ENCODE results near the gene HLA-DRB1.
"Not testable (repeated sequence)": the region's sequence is repeated elsewhere in the genome, so short reads cannot be mapped to it uniquely, and the experiment has no call there.

Gene HLA-DRB1

GRCh38 chr6:32562940-32563339 lies 26.7 kb downstream of the HLA-DRB1 start:
- no peak for DNase-seq (ENCODE audit: low read depth)

DNA sequence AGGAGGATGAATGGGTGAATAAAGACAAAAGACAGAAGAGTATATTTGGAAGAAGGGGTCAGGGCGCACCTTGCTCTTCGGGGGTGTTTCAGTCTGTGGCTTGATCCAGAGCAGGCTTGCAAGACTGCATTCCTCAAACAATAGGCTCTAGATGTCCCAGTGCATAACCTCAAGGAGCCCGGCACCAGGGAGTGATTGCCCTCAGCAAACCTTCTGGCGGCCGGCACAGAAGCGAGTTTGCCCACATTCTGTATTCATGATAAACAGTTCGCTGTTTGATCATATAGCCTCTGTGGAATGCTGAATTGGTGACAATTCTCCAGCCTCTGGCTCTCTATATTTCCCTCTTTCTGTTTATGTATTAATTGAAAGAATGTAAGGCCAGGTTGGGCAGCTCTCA lies 29.9 kb downstream of the HLA-DRB1 start:
- DNase-seq (ENCODE audit: low read depth) = no peak

DNA sequence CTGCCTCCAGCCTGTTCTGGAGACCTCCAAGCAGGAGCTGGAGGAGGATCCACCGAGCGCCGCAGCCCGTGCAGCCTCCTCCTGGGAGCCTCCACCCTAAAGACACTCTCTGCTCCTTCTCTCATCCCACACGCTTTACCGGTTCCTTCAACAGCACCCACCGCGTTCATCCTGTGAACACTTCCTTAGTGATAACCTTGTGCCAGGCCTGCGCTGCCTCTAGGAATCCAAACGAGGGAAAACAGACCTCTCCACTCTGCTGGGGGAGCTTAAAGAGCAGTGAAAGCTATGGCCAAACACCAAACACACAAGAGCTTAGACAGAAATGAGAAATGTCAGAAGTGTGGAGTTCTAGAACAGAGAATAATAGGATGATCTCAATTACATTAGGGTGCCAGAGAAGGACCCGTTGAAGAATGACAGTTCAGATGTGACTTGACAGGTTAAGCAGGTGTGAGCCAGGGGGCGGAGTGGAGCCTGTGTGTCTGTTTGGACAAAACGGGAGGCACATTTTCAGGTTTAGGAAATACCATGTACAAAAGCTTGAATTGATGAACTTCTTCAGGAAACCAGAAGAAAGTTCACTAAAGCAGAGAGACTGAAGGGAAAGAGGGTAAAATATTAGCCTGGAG lies 31.1 kb downstream of the HLA-DRB1 start:
- no peak for DNase-seq (ENCODE audit: low read depth)

- DNase-seq (ENCODE audit: low read depth) = no peak
Observed at GRCh38 chr6:32554116-32554965, 35.3 kb downstream of the HLA-DRB1 start.

DNA sequence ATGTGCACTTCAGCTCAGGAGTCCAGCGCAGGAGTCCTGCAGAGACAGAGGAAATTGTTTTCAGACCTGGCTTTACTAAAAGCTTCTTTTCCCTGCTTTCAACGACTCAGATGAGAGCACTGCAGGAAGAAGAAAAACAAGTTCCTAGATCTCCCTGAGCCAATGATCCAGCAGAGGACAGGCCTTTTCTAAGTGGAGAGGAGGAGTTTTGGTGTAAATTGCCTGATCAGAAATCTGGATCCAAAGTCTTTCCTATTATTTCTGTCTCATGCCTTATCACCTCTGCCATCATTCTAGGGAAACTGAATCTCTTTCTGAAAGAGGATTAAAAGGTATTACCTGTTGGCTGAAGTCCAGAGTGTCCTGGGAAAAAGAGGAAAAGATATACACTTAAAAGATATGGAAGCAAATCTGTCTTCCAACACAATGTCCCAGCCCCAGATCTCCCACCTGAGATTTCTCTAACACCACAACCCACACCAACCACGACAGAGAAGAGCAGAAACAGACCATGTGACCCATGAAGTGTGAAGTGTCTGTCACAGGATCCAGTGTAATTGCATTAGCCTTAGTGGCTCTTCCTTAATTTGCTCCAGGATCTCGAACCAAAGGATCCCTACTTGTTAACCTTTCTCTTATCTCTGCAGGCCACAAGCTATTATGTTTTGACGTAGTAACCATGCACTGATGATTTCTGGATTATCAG lies 36.5 kb downstream of the HLA-DRB1 start:
- no peak for DNase-seq (ENCODE audit: low read depth)

DNA sequence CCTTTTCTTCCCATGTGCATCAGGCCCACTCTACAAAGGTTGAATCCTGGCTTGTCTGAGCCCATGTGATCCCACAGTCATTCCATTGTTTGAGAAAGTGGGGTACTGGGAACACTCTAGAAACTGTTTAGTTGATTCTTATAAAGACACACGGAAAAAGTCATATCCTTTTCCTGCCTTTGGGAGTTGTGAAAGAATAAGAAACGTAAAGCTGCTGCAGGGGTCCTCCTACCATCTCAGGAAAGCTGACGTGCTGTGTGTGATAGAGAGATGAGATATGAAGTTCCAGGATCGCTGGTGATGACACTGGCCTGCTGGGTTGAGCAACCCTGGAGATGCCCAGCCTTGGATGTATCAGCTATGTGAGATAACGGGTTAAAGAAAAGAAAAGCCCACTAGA lies 38.2 kb downstream of the HLA-DRB1 start:
- no peak for DNase-seq (ENCODE audit: low read depth)

DNA sequence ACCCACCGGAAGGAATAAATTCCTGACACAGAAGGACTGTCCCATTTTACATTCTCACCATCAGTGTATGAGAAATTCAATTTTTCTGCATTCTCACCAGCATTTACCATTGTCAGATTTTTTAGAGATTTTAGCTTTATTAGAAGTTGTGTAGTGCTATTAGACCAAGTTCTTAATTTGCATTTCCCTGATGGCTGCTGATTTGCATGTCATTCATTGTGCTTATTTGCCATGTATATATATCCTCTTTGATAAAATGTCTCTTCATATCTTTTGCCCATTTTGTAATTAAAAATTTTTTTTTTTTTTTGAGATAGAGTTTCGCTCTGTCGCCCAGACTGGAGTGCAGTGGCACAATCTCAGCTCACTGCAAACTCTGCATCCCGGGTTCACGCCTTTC lies 49.8 kb downstream of the HLA-DRB1 start:
- DNase-seq (ENCODE audit: low read depth) = no peak

DNA sequence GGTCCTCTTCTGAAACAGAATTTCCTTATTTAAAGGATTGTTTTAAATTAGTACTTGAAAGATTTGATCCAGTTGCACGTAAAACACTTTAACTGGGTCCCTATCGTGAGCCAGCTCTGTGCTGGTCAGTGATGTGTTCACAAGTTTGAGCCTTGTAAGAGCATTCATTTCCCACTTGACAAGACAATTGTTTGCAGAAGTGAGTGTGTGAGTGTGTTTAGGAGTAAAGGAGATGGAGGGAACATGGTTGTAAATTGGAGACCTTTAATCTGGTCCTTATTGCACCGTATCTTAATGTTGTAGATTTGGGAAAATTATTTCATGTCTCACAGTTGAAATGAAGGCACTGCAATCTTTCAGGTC lies 59.2 kb downstream of the HLA-DRB1 start:
- not testable (repeated sequence) for DNase-seq (ENCODE audit: low read depth)

DNA sequence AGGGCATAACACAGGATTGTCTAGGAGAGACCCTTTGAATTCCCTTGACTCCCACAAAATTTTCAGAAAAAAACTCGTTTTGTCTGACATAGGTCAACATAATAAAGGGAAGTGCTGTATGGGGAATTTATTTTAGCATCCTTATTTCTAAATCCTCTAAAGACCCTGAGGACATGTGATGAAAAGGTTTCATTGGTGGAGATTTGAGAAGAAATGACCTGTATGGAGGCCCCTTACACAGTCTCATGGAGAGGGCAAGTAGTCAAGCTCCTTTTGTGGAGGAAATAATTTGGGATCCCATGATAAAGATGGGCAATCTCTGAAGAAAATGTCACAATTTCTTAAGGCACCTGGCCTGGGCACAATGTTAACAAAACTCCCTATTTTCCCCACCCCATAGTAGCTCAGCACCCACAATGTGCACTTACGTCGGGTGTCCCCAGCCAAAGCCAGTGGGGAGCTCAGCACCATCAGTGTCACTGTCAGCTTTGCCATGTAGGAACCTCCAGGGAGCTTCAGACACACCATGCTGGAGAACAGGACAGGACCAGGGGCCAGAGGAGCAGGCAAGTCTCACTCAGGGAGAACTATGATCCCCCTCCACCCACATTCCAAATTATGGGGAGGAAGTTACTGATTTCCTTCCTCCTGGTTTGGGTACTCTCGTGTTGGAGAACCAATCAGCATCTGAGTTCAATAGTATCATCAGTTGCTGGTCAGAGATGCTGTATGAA lies 59.8 kb downstream of the HLA-DRB1 start, which contains the start of gene HLA-DRB5:
Gene HLA-DRB5, minus strand, starts transcription at position 591 of the 734 bp plus-strand sequence. Its CDS starts 63 bp downstream, at position 528.
- DNase-seq (ENCODE audit: low read depth) = no peak
